Measurements from ENCODE around the gene PARS2. TPM values are rescaled to one million over a fixed set of nuclear protein-coding genes. Genes with fewer than 3 reads are reported as not detected.

PARS2 gene
- total RNA-seq, 4 donors from 2014 or later: 4.8 to 7.4 (median 6.0) TPM

DNA sequence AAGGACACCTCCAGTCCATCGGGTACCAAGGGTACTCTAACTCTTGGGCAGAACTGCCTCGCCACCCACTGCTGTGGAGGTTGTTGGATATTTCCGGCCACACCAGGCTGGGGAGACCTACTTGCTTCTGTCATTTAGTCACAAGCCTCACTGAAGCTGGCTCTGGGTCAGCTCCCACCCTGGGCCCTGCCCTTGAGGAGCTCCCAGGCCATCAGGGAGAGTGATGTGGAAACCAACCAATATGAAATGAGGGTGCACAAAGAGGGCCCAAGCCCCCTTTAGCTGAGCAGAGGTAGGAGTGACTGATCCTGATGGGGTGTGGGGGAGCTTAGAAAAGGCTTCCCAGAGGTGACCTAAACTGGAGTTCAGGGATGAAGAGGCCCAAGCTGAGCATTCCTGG lies 19.6 kb downstream of the PARS2 start:
- TF ChIP-seq, protein P1, sequence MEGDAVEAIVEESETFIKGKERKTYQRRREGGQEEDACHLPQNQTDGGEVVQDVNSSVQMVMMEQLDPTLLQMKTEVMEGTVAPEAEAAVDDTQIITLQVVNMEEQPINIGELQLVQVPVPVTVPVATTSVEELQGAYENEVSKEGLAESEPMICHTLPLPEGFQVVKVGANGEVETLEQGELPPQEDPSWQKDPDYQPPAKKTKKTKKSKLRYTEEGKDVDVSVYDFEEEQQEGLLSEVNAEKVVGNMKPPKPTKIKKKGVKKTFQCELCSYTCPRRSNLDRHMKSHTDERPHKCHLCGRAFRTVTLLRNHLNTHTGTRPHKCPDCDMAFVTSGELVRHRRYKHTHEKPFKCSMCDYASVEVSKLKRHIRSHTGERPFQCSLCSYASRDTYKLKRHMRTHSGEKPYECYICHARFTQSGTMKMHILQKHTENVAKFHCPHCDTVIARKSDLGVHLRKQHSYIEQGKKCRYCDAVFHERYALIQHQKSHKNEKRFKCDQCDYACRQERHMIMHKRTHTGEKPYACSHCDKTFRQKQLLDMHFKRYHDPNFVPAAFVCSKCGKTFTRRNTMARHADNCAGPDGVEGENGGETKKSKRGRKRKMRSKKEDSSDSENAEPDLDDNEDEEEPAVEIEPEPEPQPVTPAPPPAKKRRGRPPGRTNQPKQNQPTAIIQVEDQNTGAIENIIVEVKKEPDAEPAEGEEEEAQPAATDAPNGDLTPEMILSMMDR (IDR thresholded peaks at IDR 0.05): no peak
- TF ChIP-seq POLR2A (IDR thresholded peaks at IDR 0.05): no peak
- WGBS, 2 donors: 97% methylated on average over 3 of the region's 3 CpGs; no CpG with 5 or more reads in 1 of the 2 donors
- intact Hi-C loops (cut with DNase I): no loop called here
- no peaks in the 10 kb centered on the region for H3K4me1 ChIP-seq
- H3K4me3 ChIP-seq (replicated peaks in 1 of 3): no peak overlapping the region
- peaks cover 12 to 29% of the 10 kb centered on the region in 2 donors for H3K36me3 ChIP-seq
- no peak for DNase-seq
- no peaks in the 10 kb centered on the region for H3K9me3 ChIP-seq
- no peak overlapping the region for H3K27ac ChIP-seq
- H3K27me3 ChIP-seq: no peaks in the 10 kb centered on the region

DNA sequence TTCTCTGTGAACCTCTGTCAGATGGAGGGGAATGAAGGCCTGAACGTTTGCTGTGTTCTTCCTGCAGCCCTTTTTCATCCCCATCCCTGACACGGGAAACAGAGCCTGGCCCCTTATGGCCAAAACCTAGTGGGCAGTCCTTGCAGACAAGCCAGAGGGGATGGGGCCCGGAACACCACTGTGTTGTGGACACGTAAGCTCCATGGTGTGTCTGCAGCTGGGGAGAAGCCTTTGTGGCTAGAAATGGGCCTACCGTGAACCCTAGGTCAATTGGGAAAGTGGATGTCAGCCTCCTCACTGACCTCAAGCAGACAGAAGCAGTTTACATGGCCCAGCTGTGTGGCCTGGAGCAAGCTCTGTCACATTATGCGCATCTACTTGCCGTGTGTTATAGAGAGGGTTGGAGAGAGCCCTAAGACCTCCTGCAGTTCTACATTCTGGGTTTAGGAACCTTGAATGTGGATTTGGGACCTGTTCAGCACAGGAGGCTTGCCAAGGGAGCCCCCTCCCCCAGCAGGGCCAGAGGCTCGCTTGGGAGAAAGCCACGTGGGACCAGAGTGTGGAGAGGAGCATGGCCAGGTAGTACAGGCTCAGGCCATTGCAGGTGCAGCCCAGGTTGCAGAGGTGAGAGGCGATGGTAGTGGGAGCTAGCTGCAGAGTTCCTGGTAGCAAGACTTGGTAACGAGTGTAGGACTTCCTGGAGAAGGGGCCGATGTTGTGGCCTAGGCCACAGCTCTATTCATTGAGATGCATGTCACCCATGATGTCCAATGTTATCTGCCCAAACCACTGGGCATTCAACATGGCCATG lies 20.7 kb downstream of the PARS2 start:
- no peak for DNase-seq
- intact Hi-C loops (cut with DNase I): no loop called here
- no peak for TF ChIP-seq POLR2A (IDR thresholded peaks at IDR 0.05)
- TF ChIP-seq, protein P1 (IDR thresholded peaks at IDR 0.05): no peak
- Histone ChIP-seq H3K36me3 (peaks cover 22 to 38% of the 10 kb centered on the region in 2 donors), H3K4me3 (replicated peaks in 1 of 3) (no peak overlapping the region), H3K4me1 (no peaks in the 10 kb centered on the region), H3K9me3 (no peaks in the 10 kb centered on the region), H3K27me3 (no peaks in the 10 kb centered on the region), H3K27ac (no peak overlapping the region)
- WGBS, 2 donors: 77 to 93% methylated on average over 10 of the region's 12 CpGs

DNA sequence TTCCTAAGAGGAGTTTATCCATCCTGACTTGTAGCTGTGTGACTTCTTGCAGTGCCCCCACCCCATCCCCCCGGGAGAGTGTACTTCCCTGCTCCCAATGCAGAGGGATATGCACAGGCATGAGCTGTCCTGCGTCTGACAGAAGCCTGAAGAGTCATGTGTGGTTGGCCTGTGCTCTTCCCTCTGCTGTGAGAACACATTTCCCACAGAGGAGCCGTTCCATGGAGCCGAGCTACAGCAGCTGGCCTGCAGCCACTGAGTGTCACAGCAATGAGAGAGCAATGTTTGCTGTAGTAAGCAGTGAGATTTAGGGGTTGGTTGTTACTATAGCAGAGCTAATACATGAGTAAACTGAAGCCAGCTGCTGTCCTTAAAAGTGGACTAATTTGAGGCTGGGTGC lies 22.0 kb downstream of the PARS2 start:
- peaks cover 32 to 51% of the 10 kb centered on the region in 2 donors for H3K36me3 ChIP-seq
- H3K4me1 ChIP-seq: no peaks in the 10 kb centered on the region
- intact Hi-C loops (cut with DNase I): no loop called here
- no peak overlapping the region for H3K4me3 ChIP-seq (replicated peaks in 1 of 3)
- WGBS, 2 donors: 73 to 77% methylated on average over 4 of the region's 4 CpGs
- H3K27ac ChIP-seq: no peak overlapping the region
- DNase-seq: no peak
- H3K9me3 ChIP-seq: no peaks in the 10 kb centered on the region
- H3K27me3 ChIP-seq: no peaks in the 10 kb centered on the region
- no peak for TF ChIP-seq POLR2A (IDR thresholded peaks at IDR 0.05)
- TF ChIP-seq, protein P1 (IDR thresholded peaks at IDR 0.05): no peak

DNA sequence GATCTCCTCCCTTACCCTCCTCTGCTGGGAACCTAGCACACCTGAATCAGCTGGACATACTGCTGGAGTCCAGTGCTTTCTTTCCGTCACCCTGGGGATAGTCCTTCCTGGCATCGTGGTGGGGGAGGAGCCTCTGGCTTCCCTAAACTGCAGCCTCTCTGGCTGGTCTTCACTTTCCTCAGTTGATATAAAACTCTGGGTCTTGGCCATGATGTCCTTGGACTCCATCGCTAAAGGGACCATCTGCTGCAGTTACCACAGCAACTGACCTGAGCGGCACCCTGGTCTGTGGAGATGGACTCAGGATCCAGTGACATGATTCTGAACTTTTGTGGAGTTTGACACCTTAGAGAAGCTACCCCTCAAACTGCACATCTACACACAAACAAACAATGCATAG lies 22.8 kb downstream of the PARS2 start:
- H3K4me1 ChIP-seq: no peaks in the 10 kb centered on the region
- intact Hi-C loops (cut with DNase I): no loop called here
- H3K9me3 ChIP-seq: no peaks in the 10 kb centered on the region
- DNase-seq: no peak
- no peak overlapping the region for H3K4me3 ChIP-seq (replicated peaks in 1 of 3)
- H3K36me3 ChIP-seq: peaks cover 39 to 54% of the 10 kb centered on the region in 2 donors
- H3K27me3 ChIP-seq: no peaks in the 10 kb centered on the region
- TF ChIP-seq, protein P1 (IDR thresholded peaks at IDR 0.05): no peak
- TF ChIP-seq POLR2A (IDR thresholded peaks at IDR 0.05): no peak
- no peak overlapping the region for H3K27ac ChIP-seq
- 93 to 94% methylated on average over 4 of the region's 4 CpGs for WGBS, 2 donors

DNA sequence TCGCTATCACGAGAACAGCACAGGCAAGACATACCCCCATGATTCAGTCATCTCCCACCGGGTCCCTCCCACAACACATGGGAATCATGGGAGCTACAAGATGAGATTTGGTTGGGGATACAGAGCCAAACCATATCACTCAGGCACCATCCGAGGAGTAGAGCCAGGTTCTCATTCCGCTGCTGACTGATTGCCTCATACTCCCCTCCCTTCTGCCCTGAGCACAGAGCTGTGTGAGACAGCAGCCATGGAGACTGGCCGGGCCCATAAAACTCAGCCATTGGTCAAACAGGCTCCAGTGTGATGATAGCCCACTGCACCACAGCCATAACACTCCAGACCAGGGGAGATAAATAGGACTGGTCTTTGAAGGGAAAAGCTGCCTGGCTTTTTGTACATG lies 26.1 kb downstream of the PARS2 start:
- DNase-seq: no peak
- Histone ChIP-seq H3K27ac (no peak overlapping the region), H3K4me3 (replicated peaks in 1 of 3) (no peak overlapping the region), H3K9me3 (no peaks in the 10 kb centered on the region), H3K36me3 (peaks cover 39 to 63% of the 10 kb centered on the region in 2 donors), H3K27me3 (no peaks in the 10 kb centered on the region), H3K4me1 (no peaks in the 10 kb centered on the region)
- TF ChIP-seq, protein P1 (IDR thresholded peaks at IDR 0.05): no peak
- 96 to 99% methylated on average over 3 to 6 of the region's 6 CpGs for WGBS, 2 donors
- intact Hi-C loops (cut with DNase I): no loop called here
